Thyroid gland (tissue), 4 donors: ENCODE data around the gene IGDCC3. TPM values are rescaled to one million over a fixed set of nuclear protein-coding genes. Genes with fewer than 3 reads are reported as not detected.

Source experiments
- DNase-seq, 2 donors: peaks; one replicate each; pipeline ENCODE4 v3.0.0-alpha.2; 2019
- H3K27ac ChIP-seq, 3 donors: fragments of 200-600 bp; sonication (generic); 1 replicate in 2 of 3; 2 replicates in 1 of 3; pipeline ENCODE4 v1.5.1; 2016 to 2019; ENCODE audit warnings: mild to moderate bottlenecking in 1 of 3, moderate library complexity in 1 of 3
- H3K27me3 ChIP-seq: fragments of 200-600 bp; sonication (generic); one replicate; pipeline ENCODE4 v1.5.1; 2019
- H3K36me3 ChIP-seq, 2 donors: fragments of 200-600 bp; sonication (generic); one replicate each; pipeline ENCODE4 v1.5.1; 2016 to 2019
- H3K4me1 ChIP-seq, 2 donors: fragments of 200-600 bp; sonication (generic); one replicate each; pipeline ENCODE4 v1.5.1; 2017 to 2019
- H3K4me3 ChIP-seq, 3 donors: fragments of 200-600 bp; sonication (generic); replicated peaks in 1 of 3; 1 replicate in 2 of 3; 2 replicates in 1 of 3; pipeline ENCODE4 v1.5.1; 2016; ENCODE audit warnings: mild to moderate bottlenecking in 1 of 3
- H3K9me3 ChIP-seq: fragments of 200-600 bp; sonication (generic); one replicate; pipeline ENCODE4 v1.5.1; 2017
- POLR2A ChIP-seq, 2 donors: fragments of 450-650 bp; IDR thresholded peaks; one replicate each; pipeline ENCODE4 v1.6.1; 2017; ENCODE audit warnings: antibody characterized with exemption in 2 of 2, mild to moderate bottlenecking in 2 of 2, moderate library complexity in 1 of 2
- WGBS, 2 donors: methylation state at CpG; one replicate each; pipeline ENCODE4 v1.1.5; 2017; 5-methylcytosine and 5-hydroxymethylcytosine counted together
- intact Hi-C: fragments of 100-400 bp; cut with DNase I; formaldehyde crosslinking; loops from one replicate; pipeline ENCODE4 v1.15.1; 2023
- total RNA-seq, 4 donors: library from RNA; depleted of rRNA; stranded (reverse); fragments of >200 nt; gene quantifications; one replicate each; pipeline ENCODE4 v1.2.3, GENCODE V29; 2016
- TF ChIP-seq, protein P1 (sequence below), 6 experiments: fragments of 200-600 bp in 3 of 6; fragments of 450-650 bp in 3 of 6; sonication (generic) in 3 of 6; IDR thresholded peaks; one replicate each; pipeline ENCODE4 v1.5.1; 2016 to 2019; ENCODE audit warnings: antibody characterized with exemption in 6 of 6, mild to moderate bottlenecking in 2 of 6, inconsistent platforms in 1 of 6, moderate library complexity in 1 of 6

The IGDCC3 gene
- total RNA-seq, 4 donors from 2014 or later: 0.22 to 1.5 (median 0.61) TPM

DNA sequence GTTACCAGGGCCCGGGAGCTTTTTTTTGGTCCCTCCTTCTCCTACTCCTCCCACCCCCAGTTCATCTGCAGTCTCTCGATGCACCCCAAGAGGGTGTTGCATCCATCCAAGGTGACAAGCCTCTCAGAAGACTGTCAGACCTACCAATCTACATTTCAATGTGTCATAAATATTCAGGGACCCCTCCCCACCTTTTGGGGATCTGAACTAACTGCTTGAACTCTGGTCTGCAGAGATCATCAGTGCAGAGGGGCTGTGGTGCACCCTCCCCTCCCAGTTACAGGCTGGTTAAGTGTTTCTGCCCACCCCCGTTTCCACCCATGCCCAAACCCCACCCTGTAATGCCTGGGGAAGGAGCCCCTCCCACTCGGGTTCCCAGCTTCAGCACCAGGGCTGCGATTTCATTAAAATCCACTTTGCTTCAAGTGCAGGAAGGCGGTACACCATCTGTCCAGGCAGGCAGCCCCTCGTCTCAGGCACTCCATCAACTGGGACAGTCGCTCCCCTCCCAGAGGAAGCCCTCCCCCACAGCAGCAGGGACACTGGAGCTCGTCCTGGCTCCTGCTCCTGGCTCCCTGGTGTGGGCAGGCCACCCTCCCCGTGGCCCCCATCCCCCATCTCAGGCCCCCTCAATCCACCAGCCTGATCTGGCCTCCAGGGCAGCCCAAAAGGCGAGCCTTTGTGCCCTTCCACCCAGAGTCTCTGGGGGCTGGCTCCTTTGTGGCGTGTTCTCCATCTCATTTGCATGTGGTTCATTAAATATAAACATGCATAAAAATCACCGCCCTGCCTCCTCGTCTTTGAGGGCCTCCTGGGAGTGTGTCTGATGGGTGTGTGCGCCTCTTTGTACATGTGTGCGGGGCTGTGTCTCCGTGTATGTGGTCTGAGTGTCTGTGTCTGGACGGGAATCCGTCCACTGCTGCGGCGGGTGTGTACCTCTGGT is 41.0 kb downstream of the IGDCC3 start:
- DNase-seq: no peak

DNA sequence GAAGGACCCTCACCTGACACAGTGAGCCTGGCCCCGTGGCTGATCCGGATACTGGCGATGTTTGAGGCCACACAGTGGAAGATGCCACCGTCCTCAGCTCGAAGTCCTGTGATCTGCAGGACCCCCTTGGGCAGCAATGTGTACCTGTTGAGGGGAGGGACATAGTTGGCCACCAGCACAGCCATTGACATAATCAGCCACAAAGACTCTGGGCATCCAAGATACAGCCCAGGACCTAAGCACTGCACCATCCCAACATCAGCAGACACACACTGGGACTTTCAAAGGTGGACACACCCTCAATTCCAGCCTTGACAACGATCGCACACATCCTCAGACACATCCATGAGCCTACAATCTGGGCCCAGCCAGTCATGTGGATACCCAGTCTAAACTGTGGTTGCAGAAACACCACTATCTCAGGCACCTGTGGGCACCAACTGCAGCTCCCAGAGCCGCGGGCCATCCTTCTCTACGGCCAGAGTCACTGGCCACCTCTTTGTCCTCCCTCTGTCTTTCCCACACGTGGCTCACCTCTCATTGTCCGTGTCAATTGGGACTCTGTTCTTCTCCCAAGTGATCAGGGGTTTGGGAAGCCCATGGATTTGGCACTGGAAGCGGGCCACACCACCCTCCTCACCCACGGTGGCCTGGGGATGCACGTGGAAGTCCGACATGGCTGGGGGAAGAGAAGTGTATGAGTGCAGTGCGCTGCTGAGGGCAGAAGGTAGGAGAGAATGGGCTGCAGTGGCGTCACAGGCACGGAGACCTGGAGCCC is 42.3 kb downstream of the IGDCC3 start:
- H3K4me3 ChIP-seq: no peak overlapping the region
- TF ChIP-seq, protein P1, sequence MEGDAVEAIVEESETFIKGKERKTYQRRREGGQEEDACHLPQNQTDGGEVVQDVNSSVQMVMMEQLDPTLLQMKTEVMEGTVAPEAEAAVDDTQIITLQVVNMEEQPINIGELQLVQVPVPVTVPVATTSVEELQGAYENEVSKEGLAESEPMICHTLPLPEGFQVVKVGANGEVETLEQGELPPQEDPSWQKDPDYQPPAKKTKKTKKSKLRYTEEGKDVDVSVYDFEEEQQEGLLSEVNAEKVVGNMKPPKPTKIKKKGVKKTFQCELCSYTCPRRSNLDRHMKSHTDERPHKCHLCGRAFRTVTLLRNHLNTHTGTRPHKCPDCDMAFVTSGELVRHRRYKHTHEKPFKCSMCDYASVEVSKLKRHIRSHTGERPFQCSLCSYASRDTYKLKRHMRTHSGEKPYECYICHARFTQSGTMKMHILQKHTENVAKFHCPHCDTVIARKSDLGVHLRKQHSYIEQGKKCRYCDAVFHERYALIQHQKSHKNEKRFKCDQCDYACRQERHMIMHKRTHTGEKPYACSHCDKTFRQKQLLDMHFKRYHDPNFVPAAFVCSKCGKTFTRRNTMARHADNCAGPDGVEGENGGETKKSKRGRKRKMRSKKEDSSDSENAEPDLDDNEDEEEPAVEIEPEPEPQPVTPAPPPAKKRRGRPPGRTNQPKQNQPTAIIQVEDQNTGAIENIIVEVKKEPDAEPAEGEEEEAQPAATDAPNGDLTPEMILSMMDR (IDR thresholded peaks at IDR 0.05): no peak
- no peak for TF ChIP-seq POLR2A (IDR thresholded peaks at IDR 0.05)
- DNase-seq: no peak
- no peaks in the 10 kb centered on the region for H3K27me3 ChIP-seq
- no peak overlapping the region for H3K27ac ChIP-seq
- no peaks in the 10 kb centered on the region for H3K4me1 ChIP-seq
- intact Hi-C loops: no loop called here
- WGBS, 2 donors: 86 to 91% methylated on average over 17 to 19 of the region's 19 CpGs
- H3K9me3 ChIP-seq: no peaks in the 10 kb centered on the region
- H3K36me3 ChIP-seq: no peaks in the 10 kb centered on the region

More for the DNA sequence above, 41.0 kb downstream of the IGDCC3 start:
- no peaks in the 10 kb centered on the region for H3K36me3 ChIP-seq
- intact Hi-C loops: no loop called here
- H3K27me3 ChIP-seq: no peaks in the 10 kb centered on the region
- H3K4me1 ChIP-seq: no peaks in the 10 kb centered on the region
- H3K27ac ChIP-seq: no peak overlapping the region
- 77 to 78% methylated on average over 15 to 17 of the region's 21 CpGs for WGBS, 2 donors
- no peak overlapping the region for H3K4me3 ChIP-seq
- no peaks in the 10 kb centered on the region for H3K9me3 ChIP-seq
- TF ChIP-seq POLR2A (IDR thresholded peaks at IDR 0.05): no peak
- TF ChIP-seq, protein P1 (IDR thresholded peaks at IDR 0.05): no peak

DNA sequence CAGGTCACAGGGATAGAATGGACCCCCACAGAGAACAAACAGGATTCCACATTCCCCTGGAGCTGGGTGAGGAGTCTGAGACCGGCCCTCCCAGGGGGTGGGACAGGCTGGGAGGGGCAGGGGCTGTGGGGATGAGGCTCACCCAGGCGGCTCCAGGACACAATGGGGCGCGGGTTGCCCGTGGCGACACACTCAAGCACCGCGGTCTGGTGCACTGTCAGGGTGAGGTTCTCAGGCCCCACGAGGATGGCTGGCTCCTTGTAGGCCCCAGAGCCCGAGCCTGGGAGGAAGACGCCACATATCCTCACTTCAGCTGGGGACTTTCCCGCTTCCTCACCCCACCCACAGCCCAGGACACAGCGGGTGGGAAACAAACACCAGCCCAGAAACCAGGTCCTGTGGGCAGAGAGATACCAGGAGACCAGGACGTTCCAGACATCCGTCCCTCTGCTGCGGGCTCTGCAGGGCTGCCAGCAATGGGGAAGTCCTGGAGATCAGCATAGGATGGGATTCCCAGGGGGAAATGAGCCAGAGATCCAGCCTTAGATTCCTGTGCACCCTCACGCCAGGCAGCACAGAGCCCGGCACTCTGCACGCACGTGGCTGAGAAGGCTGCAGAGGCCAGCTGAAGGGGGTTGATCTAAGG is 43.1 kb downstream of the IGDCC3 start:
- H3K9me3 ChIP-seq: no peaks in the 10 kb centered on the region
- no peak for TF ChIP-seq POLR2A (IDR thresholded peaks at IDR 0.05)
- TF ChIP-seq, protein P1 (IDR thresholded peaks at IDR 0.05): no peak
- intact Hi-C loops: no loop called here
- H3K36me3 ChIP-seq: no peaks in the 10 kb centered on the region
- no peaks in the 10 kb centered on the region for H3K27me3 ChIP-seq
- no peak overlapping the region for H3K4me3 ChIP-seq
- 74 to 97% methylated on average over 7 to 17 of the region's 20 CpGs for WGBS, 2 donors
- DNase-seq: no peak
- no peaks in the 10 kb centered on the region for H3K4me1 ChIP-seq
- no peak overlapping the region for H3K27ac ChIP-seq

DNA sequence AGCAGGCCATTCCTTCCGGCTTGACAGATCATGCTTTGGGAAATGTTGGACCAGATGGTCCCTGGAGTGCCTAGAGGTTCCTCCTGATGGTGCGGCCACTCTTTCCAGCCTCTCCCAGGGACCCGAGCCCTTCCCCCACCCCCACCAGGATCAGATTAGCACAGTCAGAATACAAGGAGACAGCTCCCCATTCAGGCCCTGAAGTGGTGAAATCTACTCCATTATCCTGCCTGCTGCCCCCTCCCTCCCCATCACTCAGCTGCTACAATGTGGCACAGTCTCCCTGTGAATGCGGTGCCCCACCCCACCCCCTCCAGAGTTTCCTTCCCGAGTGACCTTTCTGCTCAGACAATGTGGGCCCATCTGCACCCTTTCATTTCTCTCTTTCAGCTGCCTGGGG is 43.9 kb downstream of the IGDCC3 start:
- no peak overlapping the region for H3K27ac ChIP-seq
- intact Hi-C loops: no loop called here
- no peaks in the 10 kb centered on the region for H3K27me3 ChIP-seq
- peaks cover 3 to 6% of the 10 kb centered on the region in 2 donors for H3K4me1 ChIP-seq
- H3K9me3 ChIP-seq: no peaks in the 10 kb centered on the region
- no peaks in the 10 kb centered on the region for H3K36me3 ChIP-seq
- DNase-seq: no peak
- no peak overlapping the region for H3K4me3 ChIP-seq
- 80% methylated on average over 5 of the region's 5 CpGs for WGBS, 2 donors
- TF ChIP-seq, protein P1 (IDR thresholded peaks at IDR 0.05): no peak
- no peak for TF ChIP-seq POLR2A (IDR thresholded peaks at IDR 0.05)
